Stimulated activated naive CD8-positive, alpha-beta T cell treated with anti-CD3 and anti-CD28 coated beads, Interleukin-15, amount 100 ng/mL, for 72 hours (primary cell): ENCODE data around the gene SLC17A9.

Experiments
- ATAC-seq: fragments of 150-1000 bp; cut with Tn5 transposase; 2 replicates; pipeline ENCODE4 v1.10.0; 2021; ENCODE audit warnings: mild to moderate bottlenecking, moderate library complexity
- DNase-seq, 2 donors: peaks; one replicate each; pipeline ENCODE4 v3.0.0; 2021 to 2022
- H3K27ac Mint-ChIP-seq, 2 donors: one replicate each; pipeline ENCODE4 v1.8.0; 2022; ENCODE audit warnings: mild to moderate bottlenecking in 2 of 2, mixed read lengths in 2 of 2, moderate library complexity in 2 of 2
- H3K27me3 Mint-ChIP-seq: one replicate; pipeline ENCODE4 v1.8.0; 2022; ENCODE audit warnings: mixed read lengths
- H3K4me1 Mint-ChIP-seq: one replicate; pipeline ENCODE4 v1.8.0; 2022; ENCODE audit warnings: mild to moderate bottlenecking, mixed read lengths
- H3K4me3 Mint-ChIP-seq, 2 donors: one replicate each; pipeline ENCODE4 v1.8.0; 2022; ENCODE audit warnings: mild to moderate bottlenecking in 2 of 2, mixed read lengths in 2 of 2, moderate library complexity in 1 of 2
- H3K9me3 Mint-ChIP-seq, 2 donors: one replicate each; pipeline ENCODE4 v1.8.0; 2022; ENCODE audit warnings: mixed read lengths in 2 of 2

SLC17A9 gene, protein sequence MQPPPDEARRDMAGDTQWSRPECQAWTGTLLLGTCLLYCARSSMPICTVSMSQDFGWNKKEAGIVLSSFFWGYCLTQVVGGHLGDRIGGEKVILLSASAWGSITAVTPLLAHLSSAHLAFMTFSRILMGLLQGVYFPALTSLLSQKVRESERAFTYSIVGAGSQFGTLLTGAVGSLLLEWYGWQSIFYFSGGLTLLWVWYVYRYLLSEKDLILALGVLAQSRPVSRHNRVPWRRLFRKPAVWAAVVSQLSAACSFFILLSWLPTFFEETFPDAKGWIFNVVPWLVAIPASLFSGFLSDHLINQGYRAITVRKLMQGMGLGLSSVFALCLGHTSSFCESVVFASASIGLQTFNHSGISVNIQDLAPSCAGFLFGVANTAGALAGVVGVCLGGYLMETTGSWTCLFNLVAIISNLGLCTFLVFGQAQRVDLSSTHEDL

DNA sequence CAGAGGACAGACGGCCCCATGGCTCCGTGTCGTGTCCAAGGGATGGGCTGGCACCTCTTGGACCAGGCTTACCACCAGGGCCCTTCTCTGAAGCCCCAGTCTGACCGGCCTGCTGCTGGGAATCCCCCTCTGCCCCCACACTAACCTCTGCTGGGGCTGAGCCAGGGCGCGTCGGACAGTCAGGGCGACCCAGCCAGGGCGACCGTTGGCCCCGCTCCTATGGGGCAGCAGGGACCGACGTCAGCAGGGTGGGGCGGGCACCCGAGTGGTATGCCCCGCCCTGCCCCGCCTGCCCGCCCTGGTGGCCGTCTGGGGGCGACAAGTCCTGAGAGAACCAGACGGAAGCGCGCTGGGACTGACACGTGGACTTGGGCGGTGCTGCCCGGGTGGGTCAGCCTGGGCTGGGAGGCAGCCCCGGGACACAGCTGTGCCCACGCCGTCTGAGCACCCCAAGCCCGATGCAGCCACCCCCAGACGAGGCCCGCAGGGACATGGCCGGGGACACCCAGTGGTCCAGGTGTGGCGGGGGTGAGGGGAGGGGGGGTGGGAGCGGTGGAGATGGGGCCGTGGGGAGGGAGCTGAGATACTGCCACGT, at the start of gene SLC17A9:
Gene SLC17A9 (plus strand): TSS at position 337 of the 595 bp plus-strand sequence. CDS start 122 bp downstream, at position 459.
- Mint-ChIP-seq H3K27me3 (no peaks in the 10 kb centered on the region), H3K4me3 (peak within 1 kb of the TSS; percentile 86 to 87), H3K4me1 (peaks cover 56% of the 10 kb centered on the region), H3K27ac (peak within 1 kb of the TSS; percentile 74 to 88), H3K9me3 (peaks cover 0 to 5% of the 10 kb centered on the region in 2 donors)
- ATAC-seq, result peak; percentile 69
- peak; percentile 60 to 72 for DNase-seq

GRCh38 chr20:62902926-62903615, 49.4 kb upstream of the SLC17A9 start:
- Mint-ChIP-seq H3K27me3 (no peaks in the 10 kb centered on the region), H3K4me3 (no peak overlapping the region), H3K27ac (peak overlapping the region in 1 of 2 donors; percentile 94), H3K4me1 (peaks cover 65% of the 10 kb centered on the region), H3K9me3 (no peaks in the 10 kb centered on the region)
- no peak for DNase-seq
- ATAC-seq, result peak; percentile 67

- H3K27me3 Mint-ChIP-seq, result no peaks in the 10 kb centered on the region
- DNase-seq (no peak), ATAC-seq (no peak)
- no peak overlapping the region for H3K4me3 Mint-ChIP-seq
- H3K27ac Mint-ChIP-seq, result peak overlapping the region in 1 of 2 donors; percentile 17
- no peaks in the 10 kb centered on the region for H3K9me3 Mint-ChIP-seq
- peaks cover 54% of the 10 kb centered on the region for H3K4me1 Mint-ChIP-seq
These were observed 46.9 kb upstream of the SLC17A9 start for GRCh38 chr20:62905536-62906117.

DNA sequence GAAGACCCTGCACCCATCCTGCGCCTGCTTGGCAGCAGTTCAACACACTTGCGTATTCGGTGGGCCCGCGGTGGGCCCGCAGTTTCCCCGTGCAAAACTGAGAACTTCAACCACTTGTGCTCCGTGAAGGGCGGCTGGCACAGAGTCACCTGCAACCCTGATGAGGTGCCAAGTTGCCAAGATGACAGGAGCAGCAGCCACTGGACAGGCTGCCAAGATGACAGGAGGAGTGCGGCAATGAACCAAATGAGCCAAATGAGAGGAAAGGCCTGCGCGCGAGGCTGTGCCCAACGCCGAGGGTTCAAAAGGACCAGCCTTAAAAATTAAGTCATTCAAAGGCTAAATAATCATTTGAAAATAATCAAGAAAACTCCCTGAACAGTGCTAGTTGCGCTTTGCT, 46.3 kb upstream of the SLC17A9 start:
- Mint-ChIP-seq H3K27me3 (no peaks in the 10 kb centered on the region), H3K4me1 (peaks cover 53% of the 10 kb centered on the region), H3K4me3 (no peak overlapping the region), H3K9me3 (no peaks in the 10 kb centered on the region), H3K27ac (peak overlapping the region in 1 of 2 donors; percentile 13)
- DNase-seq (no peak), ATAC-seq (no peak)

GRCh38 chr20:62906647-62907375, 45.7 kb upstream of the SLC17A9 start:
- ATAC-seq (no peak), DNase-seq (no peak)
- Mint-ChIP-seq H3K4me1 (peaks cover 50% of the 10 kb centered on the region), H3K27ac (no peak overlapping the region), H3K27me3 (no peaks in the 10 kb centered on the region), H3K4me3 (no peak overlapping the region), H3K9me3 (no peaks in the 10 kb centered on the region)

GRCh38 chr20:62907384-62908317, 44.9 kb upstream of the SLC17A9 start:
- Mint-ChIP-seq H3K9me3 (no peaks in the 10 kb centered on the region), H3K27me3 (no peaks in the 10 kb centered on the region), H3K4me3 (no peak overlapping the region), H3K27ac (peak overlapping the region; percentile 20 to 82), H3K4me1 (peaks cover 46% of the 10 kb centered on the region)
- ATAC-seq (peak; percentile 69), DNase-seq (peak; percentile 40 to 44)

DNA sequence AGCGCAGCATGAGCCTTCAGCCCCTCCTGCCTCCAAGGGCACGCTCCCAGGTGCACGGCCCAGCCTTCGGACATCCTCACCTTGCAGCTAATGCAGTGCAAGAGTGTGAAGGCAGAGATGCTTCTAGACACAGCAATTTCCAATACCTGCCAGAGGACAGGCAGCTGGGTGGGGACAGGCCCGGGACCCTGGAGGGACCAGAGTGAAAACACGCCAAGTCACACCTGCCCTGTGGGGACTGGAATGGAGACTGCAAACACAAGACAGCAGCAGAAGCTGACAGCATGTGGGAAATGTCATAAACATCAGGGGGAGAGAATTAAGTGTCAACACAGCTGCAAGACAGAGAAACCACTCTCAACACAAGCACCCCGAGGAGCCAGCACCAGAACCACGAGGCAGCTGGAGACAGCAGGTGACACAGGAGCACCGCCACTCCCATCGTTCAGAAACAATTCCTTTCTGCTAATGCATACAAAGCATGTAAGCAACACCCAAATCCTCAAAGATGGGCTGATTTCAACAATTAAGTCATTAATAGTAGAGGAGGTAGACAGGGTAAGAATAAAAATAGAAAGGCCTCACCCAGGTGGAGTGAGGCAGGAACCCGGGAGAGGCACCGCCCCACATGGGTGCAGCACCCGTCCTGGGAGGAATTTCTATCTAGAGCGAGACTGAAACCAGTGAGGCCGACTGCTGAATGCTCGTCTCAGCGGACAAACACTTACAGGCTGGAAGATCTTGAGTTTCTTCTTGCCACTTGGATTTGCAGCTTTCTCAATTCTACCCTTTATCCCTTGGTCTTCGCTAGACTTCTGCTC, 43.3 kb upstream of the SLC17A9 start:
- no peaks in the 10 kb centered on the region for H3K9me3 Mint-ChIP-seq
- ATAC-seq (no peak), DNase-seq (no peak)
- H3K4me3 Mint-ChIP-seq, result no peak overlapping the region
- peaks cover 47% of the 10 kb centered on the region for H3K4me1 Mint-ChIP-seq
- no peaks in the 10 kb centered on the region for H3K27me3 Mint-ChIP-seq
- no peak overlapping the region for H3K27ac Mint-ChIP-seq

GRCh38 chr20:62910217-62910766, 42.2 kb upstream of the SLC17A9 start:
- peak overlapping the region; percentile 40 to 51 for H3K27ac Mint-ChIP-seq
- no peaks in the 10 kb centered on the region for H3K27me3 Mint-ChIP-seq

DNA sequence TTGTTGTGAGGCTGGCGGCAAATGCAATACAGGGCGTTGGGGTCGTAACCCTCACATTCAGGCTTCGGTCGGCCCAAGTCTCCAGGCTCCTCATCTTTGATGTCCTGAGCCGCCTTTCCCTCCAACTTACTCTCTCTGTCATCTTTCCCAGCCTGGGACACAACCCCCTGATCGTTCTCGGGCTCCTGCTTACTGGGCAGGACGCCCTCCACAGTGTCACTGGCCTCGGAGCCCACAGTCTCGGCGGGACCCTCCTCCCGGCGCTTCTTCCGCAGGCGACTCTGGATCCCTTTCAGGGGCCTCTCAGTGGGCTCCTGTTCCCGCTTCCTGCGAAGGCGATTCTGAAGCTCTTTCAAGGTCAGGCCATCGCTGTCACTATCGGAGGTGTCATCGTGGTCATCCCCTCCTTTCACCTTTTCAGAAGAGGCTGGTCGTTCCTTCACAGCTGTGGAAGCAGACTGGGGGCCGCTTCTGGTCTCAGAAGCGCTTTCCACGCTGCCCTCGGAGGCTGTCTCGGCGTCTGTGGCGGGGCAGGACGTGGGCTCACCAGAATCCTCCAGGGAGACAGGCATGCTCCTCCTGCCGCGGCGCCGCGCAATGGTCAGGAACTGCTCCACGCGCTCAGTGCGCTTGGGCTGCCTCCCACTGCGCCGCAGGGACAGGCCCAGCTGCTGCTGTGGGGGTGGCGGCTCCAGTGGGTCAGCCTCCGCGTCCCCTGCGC, 41.6 kb upstream of the SLC17A9 start:
- peaks cover 62% of the 10 kb centered on the region for H3K4me1 Mint-ChIP-seq
- no peaks in the 10 kb centered on the region for H3K27me3 Mint-ChIP-seq
- peak overlapping the region; percentile 40 to 51 for H3K27ac Mint-ChIP-seq
- DNase-seq (no peak), ATAC-seq (no peak)
- H3K4me3 Mint-ChIP-seq, result no peak overlapping the region
- H3K9me3 Mint-ChIP-seq, result no peaks in the 10 kb centered on the region

More at GRCh38 chr20:62910217-62910766, 42.2 kb upstream of the SLC17A9 start:
- Mint-ChIP-seq H3K4me1 (peaks cover 56% of the 10 kb centered on the region), H3K9me3 (no peaks in the 10 kb centered on the region), H3K4me3 (no peak overlapping the region)
- ATAC-seq (no peak), DNase-seq (no peak)

- Mint-ChIP-seq H3K27ac (peak overlapping the region in 1 of 2 donors; percentile 71), H3K4me1 (peaks cover 64% of the 10 kb centered on the region), H3K27me3 (no peaks in the 10 kb centered on the region), H3K4me3 (no peak overlapping the region), H3K9me3 (no peaks in the 10 kb centered on the region)
- DNase-seq (no peak), ATAC-seq (no peak)
These were observed 40.7 kb upstream of the SLC17A9 start for GRCh38 chr20:62911701-62912280.

GRCh38 chr20:62913043-62913630, 39.4 kb upstream of the SLC17A9 start:
- no peak for ATAC-seq

GRCh38 chr20:62914436-62914835, 38.1 kb upstream of the SLC17A9 start:
- Mint-ChIP-seq H3K4me1 (peaks cover 75% of the 10 kb centered on the region), H3K27me3 (no peaks in the 10 kb centered on the region), H3K9me3 (no peaks in the 10 kb centered on the region), H3K4me3 (no peak overlapping the region), H3K27ac (no peak overlapping the region)
- ATAC-seq (no peak), DNase-seq (no peak)

More at GRCh38 chr20:62913043-62913630, 39.4 kb upstream of the SLC17A9 start:
- DNase-seq, result no peak
- H3K27ac Mint-ChIP-seq, result peak overlapping the region in 1 of 2 donors; percentile 42
- H3K4me3 Mint-ChIP-seq, result no peak overlapping the region
- H3K4me1 Mint-ChIP-seq, result peaks cover 69% of the 10 kb centered on the region
- H3K27me3 Mint-ChIP-seq, result no peaks in the 10 kb centered on the region
- no peaks in the 10 kb centered on the region for H3K9me3 Mint-ChIP-seq
